Measurements from ENCODE around the gene PTPN11. TPM values are rescaled to one million over a fixed set of nuclear protein-coding genes. Genes with fewer than 3 reads are reported as not detected.

The PTPN11 gene
- total and polyA plus RNA-seq, 2 of the 8 experiments (the other 6 are each of a cell fraction or from before 2014, with no cell fraction given) = 28.3 to 133 TPM

- H3K4me2 ChIP-seq (ENCODE audit: insufficient read depth in 1 of 2, low read depth in 2 of 2, low read length in 2 of 2) = no peak overlapping the region
- POLR2A ChIA-PET (ENCODE audit: partially characterized antibody) = interaction anchor here (0.9 to 1.0 kb wide), 2 partner anchors 8 to 18 kb away, joined by 3 read pairs; no protein-coding TSS in a partner anchor
- no peak for FAIRE-seq
These were observed 99.6 kb downstream of the PTPN11 start for GRCh38 chr12:112518365-112518735.

More at GRCh38 chr12:112518365-112518735, 99.6 kb downstream of the PTPN11 start:
- no peak overlapping the region for H3K18ac ChIP-seq (ENCODE audit: extremely low read depth, low read length)
- H3K79me2 ChIP-seq (ENCODE audit: control insufficient read depth in 1 of 2, insufficient read depth in 2 of 2, low read length in 2 of 2) = no peaks in the 10 kb centered on the region
- no peak overlapping the region for H2BK15ac ChIP-seq (ENCODE audit: low read length)
- H4K91ac ChIP-seq (replicated peaks; ENCODE audit: insufficient read length, low read length) = no peak overlapping the region
- no peaks in the 10 kb centered on the region for H3K23me2 ChIP-seq (ENCODE audit: low read depth, low read length)
- H2BK12ac ChIP-seq (ENCODE audit: low read depth, low read length) = no peak overlapping the region
- no peak overlapping the region for H2BK20ac ChIP-seq (ENCODE audit: low read length)
- no peak overlapping the region for H2AFZ ChIP-seq (ENCODE audit: low read length)
- no peak overlapping the region for H3K23ac ChIP-seq (ENCODE audit: insufficient read length)
- H4K8ac ChIP-seq (ENCODE audit: extremely low read depth, insufficient read depth, low read length) = no peak overlapping the region
- no peaks in the 10 kb centered on the region for H4K20me1 ChIP-seq (replicated peaks in 1 of 2; ENCODE audit: control insufficient read depth in 1 of 2, insufficient read depth in 2 of 2, low read length in 2 of 2)
- no peak overlapping the region for H3K14ac ChIP-seq (ENCODE audit: insufficient read length)
- no peak overlapping the region for H3K56ac ChIP-seq (replicated peaks; ENCODE audit: insufficient read length, low read depth, low read length)
- no peaks in the 10 kb centered on the region for H3K4me1 ChIP-seq (replicated peaks in 1 of 4; ENCODE audit: control insufficient read depth in 3 of 4, insufficient read depth in 4 of 4, low read length in 3 of 4)
- no peak overlapping the region for H3K4me3 ChIP-seq (ENCODE audit: extremely low read depth in 1 of 4, insufficient read depth in 2 of 4, low read depth in 3 of 4, low read length in 4 of 4)
- CTCF ChIA-PET (ENCODE audit: partially characterized antibody) = interaction anchor here (0.6 to 2.0 kb wide), 6 partner anchors 19 to 475 kb away, joined by 3 to 6 read pairs (median 4); partner anchors contain the start of gene OAS2
- DNase-seq (ENCODE audit: low read depth in 1 of 2, low spot score in 2 of 2) = no peak
- H4K5ac ChIP-seq (ENCODE audit: insufficient read length, low read depth, low read length) = no peak overlapping the region
- no peak overlapping the region for H2BK120ac ChIP-seq (replicated peaks; ENCODE audit: low read depth, low read length)
- TF ChIP-seq TCF12 (IDR thresholded peaks at IDR 0.05; ENCODE audit: low read depth, low read length) (no peak), KDM5A (IDR thresholded peaks at IDR 0.05; ENCODE audit: low read length) (no peak), CBX8 (IDR thresholded peaks at IDR 0.05; ENCODE audit: borderline replicate concordance, low read depth, low read length) (no peak), POU5F1 (IDR thresholded peaks at IDR 0.05; ENCODE audit: low read depth, low read length) (no peak), FOSL1 (IDR thresholded peaks at IDR 0.05; ENCODE audit: insufficient read depth, low read depth, low read length) (no peak), RXRA (IDR thresholded peaks at IDR 0.05; ENCODE audit: insufficient read depth, low read depth, low read length) (no peak), SP2 (IDR thresholded peaks at IDR 0.05; ENCODE audit: low read length) (no peak), CTBP2 (IDR thresholded peaks at IDR 0.05; ENCODE audit: borderline replicate concordance, insufficient read depth, insufficient read length, low read length) (no peak), CREB1 (IDR thresholded peaks at IDR 0.05) (no peak), CHD2 (IDR thresholded peaks at IDR 0.05; ENCODE audit: low read length) (no peak)
- TF ChIP-seq, protein P1, sequence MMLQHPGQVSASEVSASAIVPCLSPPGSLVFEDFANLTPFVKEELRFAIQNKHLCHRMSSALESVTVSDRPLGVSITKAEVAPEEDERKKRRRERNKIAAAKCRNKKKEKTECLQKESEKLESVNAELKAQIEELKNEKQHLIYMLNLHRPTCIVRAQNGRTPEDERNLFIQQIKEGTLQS (IDR thresholded peaks at IDR 0.05; ENCODE audit: insufficient read depth, low read depth, low read length) = no peak
- H3K79me1 ChIP-seq (ENCODE audit: low read depth, low read length) = no peaks in the 10 kb centered on the region
- H2AK5ac ChIP-seq (ENCODE audit: low read depth, low read length) = no peak overlapping the region
- H3K27me3 ChIP-seq (replicated peaks in 1 of 4; ENCODE audit: control insufficient read depth in 3 of 4, extremely low read depth in 1 of 4, insufficient read depth in 3 of 4, low read length in 3 of 4) = no peaks in the 10 kb centered on the region; a peak in 1 of 7 replicates
- no peak overlapping the region for H3K9ac ChIP-seq (replicated peaks in 1 of 4; ENCODE audit: extremely low read depth in 1 of 4, low read depth in 3 of 4, low read length in 3 of 4)
- H3K4ac ChIP-seq (replicated peaks; ENCODE audit: insufficient read length, low read depth, low read length) = no peak overlapping the region
- WGBS, 2 experiments (ENCODE audit: extremely low coverage in 1 of 2, insufficient coverage in 1 of 2, insufficient read length in 1 of 2, insufficient replicate concordance in 2 of 2, low coverage in 1 of 2, low lambda C conversion rate in 2 of 2, missing lambda C conversion rate in 1 of 2) = 86% methylated on average over 7 of the region's 7 CpGs; no CpG with 5 or more reads in 1 of the 2 experiments
- no peak overlapping the region for H2BK5ac ChIP-seq (ENCODE audit: low read depth, low read length)
- peaks cover 0 to 2% of the 10 kb centered on the region in 2 experiments; a peak in 1 of 4 replicates for H3K9me3 ChIP-seq (ENCODE audit: insufficient read depth in 2 of 2, low read depth in 1 of 2, low read length in 1 of 2)
- no peak overlapping the region for H3K27ac ChIP-seq (ENCODE audit: low read depth, low read length)
- no peaks in the 10 kb centered on the region for H3K36me3 ChIP-seq (ENCODE audit: control insufficient read depth in 2 of 4, insufficient read depth in 4 of 4, low read length in 3 of 4)
